IMR-90 (cell line): ENCODE data around the gene ZSWIM3. TPM values are rescaled to one million over a fixed set of nuclear protein-coding genes. Genes with fewer than 3 reads are reported as not detected.

ENCODE experiments used
- ATAC-seq: fragments of 200-7000 bp; cut with Tn5 transposase; 2 replicates; pipeline ENCODE4 v1.9.1; 2020; ENCODE audit warnings: low read depth, mild to moderate bottlenecking, moderate library complexity
- BruUV-seq: library from RNA; stranded (reverse); fragments of 400-500 nt; replicated peaks from 2 replicates; lab custom pipeline; 2021; lab: Mats Ljungman, UMichigan
- CTCF ChIA-PET: fragments of 300-600 bp; formaldehyde crosslinking; extraction: SDS; loops from one replicate; lab custom pipeline; 2021; ENCODE audit warnings: antibody characterized with exemption; lab: Yijun Ruan, JAX
- POLR2A ChIA-PET: fragments of 300-600 bp; sonication (Branson Sonifier 250); formaldehyde crosslinking; loops from one replicate; lab custom pipeline; 2022; ENCODE audit warnings: antibody characterized with exemption; ENCODE audit not compliant: unreplicated experiment; lab: Charles Lee
- DNase-seq: peaks from one replicate; pipeline ENCODE4 v3.0.0; 2013
- H2AFZ ChIP-seq: replicated peaks from 2 replicates; pipeline ENCODE3; 2013; ENCODE audit warnings: low read length, mild to moderate bottlenecking; ENCODE audit not compliant: poor library complexity
- H2AK5ac ChIP-seq: 2 replicates; pipeline ENCODE4 v1.6.1; 2013; ENCODE audit warnings: low read depth, low read length, inconsistent platforms
- H2AK9ac ChIP-seq: replicated peaks from 2 replicates; pipeline ENCODE3; 2013; ENCODE audit warnings: mild to moderate bottlenecking, low read depth, low read length, moderate library complexity; ENCODE audit not compliant: poor library complexity
- H2BK120ac ChIP-seq: 2 replicates; pipeline ENCODE4 v1.6.1; 2013; ENCODE audit warnings: low read depth, low read length, inconsistent platforms
- H2BK15ac ChIP-seq: 3 replicates; pipeline ENCODE4 v1.6.1; 2013; ENCODE audit warnings: low read depth, low read length, inconsistent platforms
- H2BK20ac ChIP-seq: 2 replicates; pipeline ENCODE4 v1.6.1; 2013; ENCODE audit warnings: low read depth, mild to moderate bottlenecking, inconsistent platforms, low read length, moderate library complexity
- H2BK5ac ChIP-seq: 2 replicates; pipeline ENCODE4 v1.6.1; 2013; ENCODE audit warnings: mild to moderate bottlenecking, low read depth, low read length, inconsistent platforms; ENCODE audit not compliant: poor library complexity, severe bottlenecking
- H3K14ac ChIP-seq: replicated peaks from 2 replicates; pipeline ENCODE4 v1.6.1; 2013; ENCODE audit warnings: low read depth, low read length, inconsistent platforms
- H3K18ac ChIP-seq: 2 replicates; pipeline ENCODE4 v1.6.1; 2013; ENCODE audit warnings: low read depth, low read length, control low read depth
- H3K23ac ChIP-seq: 2 replicates; pipeline ENCODE4 v1.6.1; 2013; ENCODE audit warnings: low read depth, low read length, inconsistent platforms
- H3K27ac ChIP-seq: 2 replicates; pipeline ENCODE4 v1.5.1; 2013; ENCODE audit warnings: mild to moderate bottlenecking, control low read depth, low read length; ENCODE audit not compliant: insufficient read depth
- H3K27me3 ChIP-seq: 2 replicates; pipeline ENCODE4 v1.6.1; 2013; ENCODE audit warnings: low read length; ENCODE audit not compliant: control insufficient read depth, insufficient read depth
- H3K36me3 ChIP-seq: 2 replicates; pipeline ENCODE4 v1.6.1; 2013; ENCODE audit warnings: low read length, mixed read lengths; ENCODE audit not compliant: control insufficient read depth, insufficient read depth
- H3K4ac ChIP-seq: 2 replicates; pipeline ENCODE4 v1.6.1; 2013; ENCODE audit warnings: low read depth, low read length, inconsistent platforms
- H3K4me1 ChIP-seq: 2 replicates; pipeline ENCODE4 v1.6.1; 2013; ENCODE audit warnings: low read length, mixed read lengths; ENCODE audit not compliant: control insufficient read depth, insufficient read depth
- H3K4me2 ChIP-seq: 2 replicates; pipeline ENCODE4 v1.6.1; 2013; ENCODE audit warnings: low read depth, mild to moderate bottlenecking, control low read depth, low read length, moderate library complexity
- H3K4me3 ChIP-seq: 2 replicates; pipeline ENCODE4 v1.5.1; 2013; ENCODE audit warnings: low read depth, mild to moderate bottlenecking, control low read depth, low read length, moderate library complexity; ENCODE audit not compliant: insufficient read depth
- H3K56ac ChIP-seq: 2 replicates; pipeline ENCODE4 v1.6.1; 2013; ENCODE audit warnings: low read length, inconsistent platforms; ENCODE audit not compliant: insufficient read depth; ENCODE audit errors: extremely low read depth
- H3K79me1 ChIP-seq, 2 experiments: 2 replicates each; pipeline ENCODE4 v1.6.1; 2013; ENCODE audit warnings: low read length in 2 of 2, inconsistent platforms in 1 of 2, low read depth in 1 of 2
- H3K9ac ChIP-seq: 2 replicates; pipeline ENCODE4 v1.6.1; 2013; ENCODE audit warnings: low read depth, low read length, control low read depth
- H3K9me1 ChIP-seq: 2 replicates; pipeline ENCODE4 v1.6.1; 2013; ENCODE audit warnings: low read length, inconsistent platforms; ENCODE audit not compliant: insufficient read depth
- H3K9me3 ChIP-seq: 2 replicates; pipeline ENCODE4 v1.6.1; 2013; ENCODE audit warnings: low read length; ENCODE audit not compliant: control insufficient read depth, insufficient read depth
- H4K20me1 ChIP-seq: 2 replicates; pipeline ENCODE4 v1.6.1; 2013; ENCODE audit warnings: low read length, inconsistent platforms; ENCODE audit not compliant: insufficient read depth
- H4K5ac ChIP-seq: 2 replicates; pipeline ENCODE4 v1.6.1; 2013; ENCODE audit warnings: mild to moderate bottlenecking, low read depth, low read length, control low read depth
- H4K8ac ChIP-seq, 2 experiments: 2 replicates each; pipeline ENCODE4 v1.6.1; 2013; ENCODE audit warnings: low read depth in 2 of 2, low read length in 2 of 2, control low read depth in 1 of 2, inconsistent platforms in 1 of 2
- H4K91ac ChIP-seq: 2 replicates; pipeline ENCODE4 v1.6.1; 2013; ENCODE audit warnings: low read depth, low read length, inconsistent platforms; ENCODE audit not compliant: insufficient read depth
- BHLHE40 ChIP-seq: fragments of 150-350 bp; IDR thresholded peaks from 2 replicates; pipeline ENCODE4 v1.6.1; 2016; ENCODE audit warnings: mild to moderate bottlenecking, low read depth, low read length
- CEBPB ChIP-seq: IDR thresholded peaks from 2 replicates; pipeline ENCODE4 v1.6.1; 2012; ENCODE audit warnings: low read depth, low read length, improper control_type of control experiment
- CHD1 ChIP-seq: IDR thresholded peaks from 2 replicates; pipeline ENCODE4 v1.6.1; 2012; ENCODE audit warnings: low read depth, low read length, improper control_type of control experiment
- ELK1 ChIP-seq: fragments of 150-350 bp; IDR thresholded peaks from 2 replicates; pipeline ENCODE4 v1.6.1; 2016; ENCODE audit warnings: low read depth, mild to moderate bottlenecking, low read length, moderate library complexity, borderline replicate concordance
- FOS ChIP-seq: fragments of 150-350 bp; IDR thresholded peaks from 2 replicates; pipeline ENCODE4 v1.6.1; 2016; ENCODE audit warnings: low read depth, low read length
- MAFK ChIP-seq: IDR thresholded peaks from 2 replicates; pipeline ENCODE4 v1.6.1; 2012; ENCODE audit warnings: low read depth, low read length, improper control_type of control experiment
- MAZ ChIP-seq: IDR thresholded peaks from 2 replicates; pipeline ENCODE4 v1.6.1; 2012; ENCODE audit warnings: low read depth, mild to moderate bottlenecking, low read length, improper control_type of control experiment, moderate library complexity, borderline replicate concordance
- MXI1 ChIP-seq: IDR thresholded peaks from 2 replicates; pipeline ENCODE4 v1.6.1; 2012; ENCODE audit warnings: low read depth, mild to moderate bottlenecking, low read length, moderate library complexity, borderline replicate concordance
- NFE2L2 ChIP-seq: fragments of 150-350 bp; IDR thresholded peaks from 2 replicates; pipeline ENCODE4 v1.6.1; 2016; ENCODE audit warnings: low read depth, mild to moderate bottlenecking, low read length
- POLR2A ChIP-seq: IDR thresholded peaks from 2 replicates; pipeline ENCODE4 v1.6.1; 2012; ENCODE audit warnings: mild to moderate bottlenecking, low read depth, low read length
- RAD21 ChIP-seq: IDR thresholded peaks from 2 replicates; pipeline ENCODE4 v1.6.1; 2012; ENCODE audit warnings: low read length, improper control_type of control experiment
- RCOR1 ChIP-seq: IDR thresholded peaks from 2 replicates; pipeline ENCODE4 v1.6.1; 2012; ENCODE audit warnings: mild to moderate bottlenecking, low read length, improper control_type of control experiment; ENCODE audit not compliant: insufficient replicate concordance
- RFX5 ChIP-seq: IDR thresholded peaks from 2 replicates; pipeline ENCODE4 v1.8.0; 2012; ENCODE audit warnings: low read depth, mild to moderate bottlenecking, low read length, moderate library complexity
- SMC3 ChIP-seq: fragments of 150-350 bp; IDR thresholded peaks from 2 replicates; pipeline ENCODE4 v1.6.1; 2016; ENCODE audit warnings: low read depth, mild to moderate bottlenecking, antibody characterized with exemption, low read length, moderate library complexity
- WGBS, 2 experiments: methylation state at CpG; one replicate each; pipeline versions ENCODE4 v1.1.5 to v1.1.7; 2013; ENCODE audit warnings: missing lambda C conversion rate in 2 of 2; ENCODE audit not compliant: insufficient read length in 1 of 2; ENCODE audit errors: extremely low coverage in 2 of 2; 5-methylcytosine and 5-hydroxymethylcytosine counted together
- dilution Hi-C: fragments of 300-500 bp; cut with HindIII; formaldehyde crosslinking; loops from one replicate; pipeline ENCODE4 v1.14.3; 2018; ENCODE audit warnings: low sequenced_read_pairs; ENCODE audit not compliant: unreplicated experiment
- in situ Hi-C: fragments of 300-500 bp; cut with MboI; formaldehyde crosslinking; loops from 3 replicates; pipeline ENCODE4 v1.14.3; 2019; ENCODE audit warnings: low sequenced_read_pairs, inconsistent platforms, mixed read lengths
- intact Hi-C: fragments of 100-400 bp; cut with micrococcal nuclease; formaldehyde crosslinking; loops from 2 replicates; pipeline ENCODE4 v1.10.0; 2022
- polyA plus RNA-seq, 3 experiments: library from polyadenylated mRNA; depleted of rRNA; stranded (reverse); fragments of >200 nt; gene quantifications; 2 replicates each; pipeline ENCODE4 v1.2.3, GENCODE V29; 2012; ENCODE audit warnings: low replicate concordance in 1 of 3
- total RNA-seq: library from RNA; depleted of rRNA; stranded (reverse); fragments of >200 nt; gene quantifications from 2 replicates; pipeline ENCODE4 v1.2.3, GENCODE V29; 2012
- TF ChIP-seq, protein P1 (sequence below): fragments of 150-350 bp; IDR thresholded peaks from 2 replicates; pipeline ENCODE4 v1.6.1; 2017; ENCODE audit warnings: mild to moderate bottlenecking, antibody characterized with exemption, low read length, low read depth
- TF ChIP-seq, protein P2 (sequence below): conservative IDR thresholded peaks from 2 replicates; pipeline ENCODE4 v1.5.1; 2012; ENCODE audit warnings: mild to moderate bottlenecking, low read depth, low read length, improper control_type of control experiment

The ZSWIM3 gene
- total and polyA plus RNA-seq, 2 of the 4 experiments (the other 2 are of a cell fraction): 3.3 to 8.6 TPM

GRCh38 chr20:45840700-45841198, 16.7 kb upstream of the ZSWIM3 start:
- no peak overlapping the region for H2BK5ac ChIP-seq
- H4K20me1 ChIP-seq: peaks cover 5% of the 10 kb centered on the region
- ATAC-seq: no peak
- H3K9ac ChIP-seq: no peak overlapping the region
- no peak overlapping the region for H3K14ac ChIP-seq
- H3K27me3 ChIP-seq: no peaks in the 10 kb centered on the region
- TF ChIP-seq BHLHE40 (no peak), POLR2A (no peak), CEBPB (no peak), RAD21 (no peak), RCOR1 (no peak), RFX5 (no peak), CHD1 (no peak), ELK1 (no peak), FOS (no peak), MAZ (no peak), MXI1 (no peak), NFE2L2 (no peak), SMC3 (no peak), MAFK (no peak)
- TF ChIP-seq, protein P1, sequence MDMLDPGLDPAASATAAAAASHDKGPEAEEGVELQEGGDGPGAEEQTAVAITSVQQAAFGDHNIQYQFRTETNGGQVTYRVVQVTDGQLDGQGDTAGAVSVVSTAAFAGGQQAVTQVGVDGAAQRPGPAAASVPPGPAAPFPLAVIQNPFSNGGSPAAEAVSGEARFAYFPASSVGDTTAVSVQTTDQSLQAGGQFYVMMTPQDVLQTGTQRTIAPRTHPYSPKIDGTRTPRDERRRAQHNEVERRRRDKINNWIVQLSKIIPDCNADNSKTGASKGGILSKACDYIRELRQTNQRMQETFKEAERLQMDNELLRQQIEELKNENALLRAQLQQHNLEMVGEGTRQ: no peak
- TF ChIP-seq, protein P2, sequence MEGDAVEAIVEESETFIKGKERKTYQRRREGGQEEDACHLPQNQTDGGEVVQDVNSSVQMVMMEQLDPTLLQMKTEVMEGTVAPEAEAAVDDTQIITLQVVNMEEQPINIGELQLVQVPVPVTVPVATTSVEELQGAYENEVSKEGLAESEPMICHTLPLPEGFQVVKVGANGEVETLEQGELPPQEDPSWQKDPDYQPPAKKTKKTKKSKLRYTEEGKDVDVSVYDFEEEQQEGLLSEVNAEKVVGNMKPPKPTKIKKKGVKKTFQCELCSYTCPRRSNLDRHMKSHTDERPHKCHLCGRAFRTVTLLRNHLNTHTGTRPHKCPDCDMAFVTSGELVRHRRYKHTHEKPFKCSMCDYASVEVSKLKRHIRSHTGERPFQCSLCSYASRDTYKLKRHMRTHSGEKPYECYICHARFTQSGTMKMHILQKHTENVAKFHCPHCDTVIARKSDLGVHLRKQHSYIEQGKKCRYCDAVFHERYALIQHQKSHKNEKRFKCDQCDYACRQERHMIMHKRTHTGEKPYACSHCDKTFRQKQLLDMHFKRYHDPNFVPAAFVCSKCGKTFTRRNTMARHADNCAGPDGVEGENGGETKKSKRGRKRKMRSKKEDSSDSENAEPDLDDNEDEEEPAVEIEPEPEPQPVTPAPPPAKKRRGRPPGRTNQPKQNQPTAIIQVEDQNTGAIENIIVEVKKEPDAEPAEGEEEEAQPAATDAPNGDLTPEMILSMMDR: no peak
- peak overlapping the region; percentile 13 for H2AK9ac ChIP-seq
- H2BK15ac ChIP-seq: no peak overlapping the region
- 95% methylated on average over 20 of the region's 25 CpGs; no CpG with 5 or more reads in 1 of the 2 experiments for WGBS, 2 experiments
- H3K56ac ChIP-seq: no peak overlapping the region
- H4K91ac ChIP-seq: no peak overlapping the region
- H4K8ac ChIP-seq: no peak overlapping the region
- no TSS peak for BruUV-seq
- ChIA-PET CTCF (no interaction called here), POLR2A (no interaction called here)
- no peak for DNase-seq
- peaks cover 19% of the 10 kb centered on the region for H3K9me1 ChIP-seq
- peaks cover 57% of the 10 kb centered on the region for H3K36me3 ChIP-seq
- no peaks in the 10 kb centered on the region for H3K9me3 ChIP-seq
- dilution Hi-C loops (no loop called here), in situ Hi-C loops (no loop called here), intact Hi-C loops (no loop called here)
- peaks cover 11 to 24% of the 10 kb centered on the region in 2 experiments for H3K79me1 ChIP-seq
- H2BK20ac ChIP-seq: no peak overlapping the region
- no peak overlapping the region for H2BK120ac ChIP-seq
- H2AFZ ChIP-seq: no peak overlapping the region
- no peak overlapping the region for H3K4ac ChIP-seq
- H3K4me2 ChIP-seq: no peak overlapping the region
- no peak overlapping the region for H3K23ac ChIP-seq
- H3K27ac ChIP-seq: no peak overlapping the region
- no peak overlapping the region for H3K18ac ChIP-seq
- H4K5ac ChIP-seq: no peak overlapping the region
- H3K4me1 ChIP-seq: peaks cover 4% of the 10 kb centered on the region
- H2AK5ac ChIP-seq: no peak overlapping the region
- no peak overlapping the region for H3K4me3 ChIP-seq
